Effector memory CD4-positive, alpha-beta T cell (primary cell): Measurements from ENCODE around the gene WDR27.
"Not testable (repeated sequence)": the region's sequence is repeated elsewhere in the genome, so short reads cannot be mapped to it uniquely, and the experiment has no call there.

Experiments
- DNase-seq, 3 donors: peaks; one replicate each; pipeline ENCODE4 v3.0.0-alpha.2; 2020
- H3K27ac ChIP-seq: 2 replicates; pipeline ENCODE4 v1.7.0; 2013; ENCODE audit warnings: mild to moderate bottlenecking, low read length, moderate library complexity; ENCODE audit not compliant: insufficient read depth, poor library complexity, severe bottlenecking
- H3K27me3 ChIP-seq: replicated peaks from 2 replicates; pipeline ENCODE4 v1.7.0; 2013; ENCODE audit warnings: mild to moderate bottlenecking, low read length; ENCODE audit not compliant: insufficient read depth, control insufficient read depth, poor library complexity, severe bottlenecking
- H3K36me3 ChIP-seq: 2 replicates; pipeline ENCODE4 v1.7.0; 2013; ENCODE audit warnings: mild to moderate bottlenecking, low read length, moderate library complexity; ENCODE audit not compliant: control insufficient read depth, insufficient read depth
- H3K4me1 ChIP-seq: 2 replicates; pipeline ENCODE4 v1.7.0; 2013; ENCODE audit warnings: low read length, mild to moderate bottlenecking; ENCODE audit not compliant: control insufficient read depth, insufficient read depth, poor library complexity, severe bottlenecking
- H3K4me3 ChIP-seq: 2 replicates; pipeline ENCODE4 v1.7.0; 2013; ENCODE audit warnings: low read length, low read depth, mild to moderate bottlenecking; ENCODE audit not compliant: insufficient read depth, poor library complexity, severe bottlenecking
- H3K9me3 ChIP-seq: 2 replicates; pipeline ENCODE4 v1.7.0; 2013; ENCODE audit warnings: mild to moderate bottlenecking, low read length, moderate library complexity; ENCODE audit not compliant: control insufficient read depth

Gene WDR27

GRCh38 chr6:169479783-169480495 is 221.9 kb downstream of the WDR27 start:
- Histone ChIP-seq H3K27ac (no peak overlapping the region), H3K4me1 (no peaks in the 10 kb centered on the region), H3K27me3 (no peaks in the 10 kb centered on the region), H3K4me3 (no peak overlapping the region), H3K36me3 (no peaks in the 10 kb centered on the region), H3K9me3 (no peaks in the 10 kb centered on the region)
- no peak for DNase-seq

- Histone ChIP-seq H3K27me3 (no peaks in the 10 kb centered on the region), H3K4me1 (no peaks in the 10 kb centered on the region), H3K36me3 (no peaks in the 10 kb centered on the region), H3K27ac (no peak overlapping the region), H3K4me3 (no peak overlapping the region), H3K9me3 (peaks cover 9% of the 10 kb centered on the region)
- no peak for DNase-seq
Observed at GRCh38 chr6:169474362-169474761, 227.5 kb downstream of the WDR27 start.

- H3K4me1 ChIP-seq = no peaks in the 10 kb centered on the region
- H3K4me3 ChIP-seq = no peak overlapping the region
- H3K36me3 ChIP-seq = no peaks in the 10 kb centered on the region
- no peak overlapping the region for H3K27ac ChIP-seq
- DNase-seq = no peak
- no peaks in the 10 kb centered on the region for H3K27me3 ChIP-seq
- peaks cover 9% of the 10 kb centered on the region for H3K9me3 ChIP-seq
Observed at GRCh38 chr6:169473663-169474062, 228.2 kb downstream of the WDR27 start.

- Histone ChIP-seq H3K4me1 (no peaks in the 10 kb centered on the region), H3K9me3 (peaks cover 9% of the 10 kb centered on the region), H3K36me3 (no peaks in the 10 kb centered on the region), H3K27me3 (no peaks in the 10 kb centered on the region), H3K4me3 (no peak overlapping the region), H3K27ac (no peak overlapping the region)
- DNase-seq = no peak
Observed at GRCh38 chr6:169472786-169473416, 228.9 kb downstream of the WDR27 start.

GRCh38 chr6:169470790-169471189 is 231.0 kb downstream of the WDR27 start:
- DNase-seq = no peak
- Histone ChIP-seq H3K4me1 (no peaks in the 10 kb centered on the region), H3K4me3 (no peak overlapping the region), H3K36me3 (no peaks in the 10 kb centered on the region), H3K9me3 (peaks cover 9% of the 10 kb centered on the region), H3K27me3 (no peaks in the 10 kb centered on the region), H3K27ac (no peak overlapping the region)

- no peak overlapping the region for H3K27ac ChIP-seq
- no peaks in the 10 kb centered on the region for H3K4me1 ChIP-seq
- no peak for DNase-seq
- H3K4me3 ChIP-seq = no peak overlapping the region
- no peaks in the 10 kb centered on the region for H3K27me3 ChIP-seq
- peaks cover under 1% of the 10 kb centered on the region for H3K9me3 ChIP-seq
- H3K36me3 ChIP-seq = no peaks in the 10 kb centered on the region
Observed at GRCh38 chr6:169469028-169469427, 232.8 kb downstream of the WDR27 start.

- not testable (repeated sequence) for DNase-seq, H3K27ac ChIP-seq, H3K36me3 ChIP-seq, H3K4me3 ChIP-seq, H3K27me3 ChIP-seq, H3K4me1 ChIP-seq, H3K9me3 ChIP-seq
Observed at GRCh38 chr6:169467755-169468154, 234.1 kb downstream of the WDR27 start.

- not testable (repeated sequence) for H3K4me1 ChIP-seq, H3K27me3 ChIP-seq, H3K4me3 ChIP-seq, DNase-seq, H3K9me3 ChIP-seq, H3K27ac ChIP-seq, H3K36me3 ChIP-seq
Observed at GRCh38 chr6:169466256-169466655, 235.6 kb downstream of the WDR27 start.

- Histone ChIP-seq H3K27ac (no peak overlapping the region), H3K4me1 (no peaks in the 10 kb centered on the region), H3K27me3 (no peaks in the 10 kb centered on the region), H3K9me3 (no peaks in the 10 kb centered on the region), H3K36me3 (no peaks in the 10 kb centered on the region), H3K4me3 (no peak overlapping the region)
- DNase-seq = no peak
Observed at GRCh38 chr6:169457762-169458161, 244.1 kb downstream of the WDR27 start.

GRCh38 chr6:169456840-169457239 is 245.0 kb downstream of the WDR27 start:
- H3K4me1 ChIP-seq = no peaks in the 10 kb centered on the region
- no peaks in the 10 kb centered on the region for H3K27me3 ChIP-seq
- no peak for DNase-seq
- H3K36me3 ChIP-seq = no peaks in the 10 kb centered on the region
- H3K27ac ChIP-seq = no peak overlapping the region
- H3K4me3 ChIP-seq = no peak overlapping the region
- no peaks in the 10 kb centered on the region for H3K9me3 ChIP-seq
